ENCODE measurements around the gene ZNF823. TPM values are rescaled to one million over a fixed set of nuclear protein-coding genes. Genes with fewer than 3 reads are reported as not detected.
A peak's percentile ranks its signal among the peaks of the same experiment; 100 is the strongest.

ZNF823 gene
- total RNA-seq, 1 donor from 2014 or later = 2.5 TPM

DNA sequence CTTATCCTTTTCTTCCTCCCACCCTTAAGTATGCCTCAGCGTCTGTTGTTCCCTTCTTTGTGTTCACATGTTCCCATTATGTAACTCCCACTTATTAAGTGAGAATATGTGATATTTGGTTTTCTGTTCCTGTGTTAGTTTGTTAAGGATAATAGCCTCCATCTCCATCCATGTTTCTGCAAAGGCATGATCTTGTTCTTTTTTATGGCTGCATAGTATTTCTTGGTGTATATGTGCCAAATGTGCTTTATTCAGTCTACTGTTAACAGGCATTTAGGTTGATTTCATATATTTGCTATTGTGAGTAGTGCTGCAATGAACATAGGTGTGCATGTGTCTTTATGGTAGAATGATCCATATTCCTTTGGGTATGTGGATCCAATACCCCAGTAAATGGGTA is 24.9 kb upstream of the ZNF823 start:
- Mint-ChIP-seq H3K4me1 (ENCODE audit: low read depth) (peaks cover 11% of the 10 kb centered on the region), H3K36me3 (ENCODE audit: low read depth) (peaks cover 4% of the 10 kb centered on the region), H3K27me3 (ENCODE audit: insufficient read depth) (no peaks in the 10 kb centered on the region), H3K9me3 (peaks cover 43% of the 10 kb centered on the region), H3K4me3 (no peak overlapping the region), H3K27ac (no peak overlapping the region)
- DNase-seq (ENCODE audit: low spot score) = no peak
- intact Hi-C loops (cut with micrococcal nuclease) = no loop called here

DNA sequence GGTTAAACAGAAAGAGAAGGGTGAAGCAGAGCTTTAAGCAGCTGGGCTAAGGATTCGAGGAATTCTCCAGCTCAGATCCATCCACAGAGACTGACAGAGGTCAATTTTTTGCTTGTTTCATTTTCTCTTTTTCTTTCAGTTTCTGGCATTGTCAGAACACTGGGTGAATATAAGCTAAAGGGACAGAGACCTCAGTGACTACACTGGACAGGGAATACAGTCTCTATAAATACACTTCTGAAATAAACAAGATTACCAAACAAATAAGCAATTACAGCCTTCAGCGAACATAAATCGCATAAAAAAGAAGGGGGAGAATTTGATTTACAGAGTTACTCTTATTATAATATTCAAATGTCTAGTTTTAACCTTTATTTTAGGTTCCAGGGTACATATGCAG is 24.4 kb upstream of the ZNF823 start:
- Mint-ChIP-seq H3K27ac (no peak overlapping the region), H3K9me3 (peaks cover 40% of the 10 kb centered on the region), H3K27me3 (ENCODE audit: insufficient read depth) (no peaks in the 10 kb centered on the region), H3K4me1 (ENCODE audit: low read depth) (peaks cover 8% of the 10 kb centered on the region), H3K36me3 (ENCODE audit: low read depth) (peaks cover 3% of the 10 kb centered on the region), H3K4me3 (no peak overlapping the region)
- DNase-seq (ENCODE audit: low spot score) = no peak
- intact Hi-C loops (cut with micrococcal nuclease) = no loop called here

DNA sequence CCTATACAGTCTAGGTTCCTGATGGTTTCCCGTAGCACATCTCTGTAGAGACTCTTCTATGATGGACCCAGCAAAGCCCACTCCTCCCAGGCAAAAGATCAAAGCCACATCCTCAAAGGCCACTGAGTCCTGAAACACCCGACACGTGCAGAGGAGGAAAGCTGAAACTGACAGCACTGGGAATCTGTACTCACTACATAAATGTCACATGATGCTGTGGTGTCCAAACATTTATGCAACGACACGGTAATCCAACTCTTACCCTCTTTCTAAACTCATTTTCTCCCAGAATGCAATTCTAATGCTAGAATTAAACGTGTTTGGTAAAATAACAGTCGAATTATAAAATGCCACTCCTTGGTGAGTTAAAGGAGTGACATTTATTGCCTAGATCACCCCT is 21.1 kb upstream of the ZNF823 start:
- peaks cover 8% of the 10 kb centered on the region for H3K36me3 Mint-ChIP-seq (ENCODE audit: low read depth)
- intact Hi-C loops (cut with micrococcal nuclease) = no loop called here

DNA sequence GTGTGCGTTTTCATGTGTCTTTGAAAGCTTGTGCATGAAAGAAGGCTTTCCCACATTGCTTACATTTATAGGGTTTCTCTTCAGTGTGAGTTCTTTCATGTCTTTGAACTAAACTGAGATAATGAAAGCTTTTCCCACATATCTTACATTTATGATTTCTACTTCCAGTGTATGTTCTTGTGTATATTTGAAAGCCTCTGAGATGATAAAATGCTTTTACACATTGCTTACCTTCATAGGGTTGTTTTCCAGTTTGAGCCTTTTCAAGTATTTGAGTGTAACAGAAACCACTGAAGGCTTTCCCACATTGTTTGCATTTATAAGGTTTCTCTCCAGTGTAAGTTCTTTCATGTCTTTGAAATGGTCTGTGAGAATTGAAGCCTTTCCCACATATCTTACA is 18.2 kb upstream of the ZNF823 start:
- peaks cover 56% of the 10 kb centered on the region for H3K9me3 Mint-ChIP-seq
- DNase-seq (ENCODE audit: low spot score) = no peak
- H3K27me3 Mint-ChIP-seq (ENCODE audit: insufficient read depth) = no peaks in the 10 kb centered on the region
- intact Hi-C loops (cut with micrococcal nuclease) = no loop called here
- peaks cover 8% of the 10 kb centered on the region for H3K36me3 Mint-ChIP-seq (ENCODE audit: low read depth)
- no peak overlapping the region for H3K27ac Mint-ChIP-seq
- H3K4me1 Mint-ChIP-seq (ENCODE audit: low read depth) = no peaks in the 10 kb centered on the region
- no peak overlapping the region for H3K4me3 Mint-ChIP-seq

More for the DNA sequence above, 21.1 kb upstream of the ZNF823 start:
- Mint-ChIP-seq H3K4me1 (ENCODE audit: low read depth) (no peaks in the 10 kb centered on the region), H3K27me3 (ENCODE audit: insufficient read depth) (no peaks in the 10 kb centered on the region), H3K9me3 (peaks cover 58% of the 10 kb centered on the region), H3K4me3 (no peak overlapping the region), H3K27ac (no peak overlapping the region)
- DNase-seq (ENCODE audit: low spot score) = no peak

DNA sequence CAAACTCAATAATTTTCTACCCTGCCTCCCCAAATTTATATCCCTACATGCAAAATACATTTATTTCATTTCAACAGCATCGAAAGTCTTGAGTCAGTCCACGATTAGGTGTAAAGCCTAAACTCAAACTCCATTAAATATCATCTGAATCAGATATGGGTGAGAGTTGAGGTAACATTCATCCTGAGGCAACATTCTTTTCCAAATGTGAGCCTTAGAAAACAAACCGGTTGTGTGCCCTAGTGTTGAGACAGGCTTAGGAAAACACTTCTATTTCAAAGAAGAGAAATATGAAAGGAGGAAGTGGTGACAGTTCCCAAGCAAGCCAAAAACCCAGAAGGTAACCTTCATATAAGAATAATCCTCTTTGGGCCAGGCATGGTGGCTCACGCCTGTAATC is 15.9 kb upstream of the ZNF823 start:
- no peak for DNase-seq (ENCODE audit: low spot score)
- Mint-ChIP-seq H3K27me3 (ENCODE audit: insufficient read depth) (peaks cover 3% of the 10 kb centered on the region), H3K4me1 (ENCODE audit: low read depth) (no peaks in the 10 kb centered on the region), H3K4me3 (no peak overlapping the region), H3K9me3 (peaks cover 66% of the 10 kb centered on the region), H3K27ac (no peak overlapping the region), H3K36me3 (ENCODE audit: low read depth) (peaks cover 8% of the 10 kb centered on the region)
- intact Hi-C loops (cut with micrococcal nuclease) = no loop called here

DNA sequence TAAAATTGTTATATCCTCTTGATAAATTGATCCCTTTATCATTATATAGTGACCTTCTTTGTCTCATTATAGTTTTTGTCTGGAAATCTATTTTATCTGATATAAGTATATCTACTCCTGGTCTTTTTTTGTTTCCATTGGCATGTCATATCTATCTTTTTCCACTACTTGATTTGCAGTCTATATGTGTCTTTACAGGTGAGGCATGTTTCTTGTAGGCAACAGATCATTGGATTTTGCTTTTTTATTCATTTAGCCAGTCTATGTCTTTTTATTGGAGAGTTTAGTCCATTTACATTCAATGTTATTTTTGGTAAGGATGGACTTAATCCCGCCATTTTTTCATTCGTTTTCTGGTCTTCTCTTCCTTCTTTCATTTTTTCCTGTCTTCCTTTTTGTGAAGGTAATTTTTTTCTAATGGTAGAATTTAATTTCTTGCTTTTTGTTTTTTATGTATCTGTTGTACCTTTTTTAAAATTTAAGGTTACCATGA is 13.5 kb upstream of the ZNF823 start:
- Mint-ChIP-seq H3K27me3 (ENCODE audit: insufficient read depth) (peaks cover 3% of the 10 kb centered on the region), H3K36me3 (ENCODE audit: low read depth) (peaks cover 8% of the 10 kb centered on the region), H3K9me3 (peaks cover 75% of the 10 kb centered on the region), H3K4me1 (ENCODE audit: low read depth) (no peaks in the 10 kb centered on the region), H3K27ac (no peak overlapping the region), H3K4me3 (no peak overlapping the region)
- intact Hi-C loops (cut with micrococcal nuclease) = no loop called here
- DNase-seq (ENCODE audit: low spot score) = no peak

DNA sequence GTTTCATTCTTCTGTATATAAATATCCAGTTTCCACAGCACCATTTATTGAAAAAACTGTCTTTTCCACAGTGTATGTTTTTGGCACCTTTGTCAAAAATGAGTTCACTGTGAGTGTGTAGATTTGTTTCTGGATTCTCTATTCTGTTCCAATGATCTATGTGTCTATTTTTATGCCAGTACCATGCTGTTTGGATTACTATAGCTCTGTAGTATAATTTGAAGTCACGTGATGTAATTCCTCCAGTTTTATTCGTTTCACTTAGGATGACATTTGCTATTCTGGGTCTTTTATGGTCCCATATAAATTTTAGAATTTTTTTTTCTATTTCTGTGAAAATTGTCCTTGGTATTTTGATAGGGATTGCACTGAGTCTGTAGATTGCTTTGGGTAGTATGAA is 11.0 kb upstream of the ZNF823 start:
- peaks cover 1% of the 10 kb centered on the region for H3K36me3 Mint-ChIP-seq (ENCODE audit: low read depth)
- intact Hi-C loops (cut with micrococcal nuclease) = no loop called here
- no peaks in the 10 kb centered on the region for H3K4me1 Mint-ChIP-seq (ENCODE audit: low read depth)
- H3K4me3 Mint-ChIP-seq = no peak overlapping the region
- H3K27ac Mint-ChIP-seq = no peak overlapping the region
- DNase-seq (ENCODE audit: low spot score) = no peak
- H3K9me3 Mint-ChIP-seq = peaks cover 66% of the 10 kb centered on the region
- peaks cover 3% of the 10 kb centered on the region for H3K27me3 Mint-ChIP-seq (ENCODE audit: insufficient read depth)

DNA sequence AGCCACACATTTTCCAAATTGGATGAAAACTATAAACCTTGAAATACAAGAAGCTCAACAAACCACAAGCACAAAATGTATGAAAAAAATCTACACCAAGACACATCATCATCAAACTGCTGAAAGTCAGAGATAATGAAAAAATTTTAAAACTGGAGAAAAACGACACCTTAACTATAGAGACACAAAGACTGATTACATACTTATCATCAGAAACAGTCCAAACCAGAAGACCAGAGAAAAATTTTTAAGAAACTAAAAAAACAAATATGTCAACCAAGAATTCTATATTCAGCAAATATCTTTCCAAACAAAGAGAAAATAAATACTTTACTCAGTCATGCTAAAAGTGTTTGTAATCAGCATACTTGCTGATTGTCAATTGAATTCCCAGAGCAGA is 8.5 kb upstream of the ZNF823 start:
- no peak for DNase-seq (ENCODE audit: low spot score)
- intact Hi-C loops (cut with micrococcal nuclease) = no loop called here
- no peaks in the 10 kb centered on the region for H3K4me1 Mint-ChIP-seq (ENCODE audit: low read depth)
- H3K36me3 Mint-ChIP-seq (ENCODE audit: low read depth) = peaks cover 2% of the 10 kb centered on the region
- H3K9me3 Mint-ChIP-seq = peaks cover 68% of the 10 kb centered on the region
- H3K4me3 Mint-ChIP-seq = no peak overlapping the region
- H3K27ac Mint-ChIP-seq = no peak overlapping the region
- H3K27me3 Mint-ChIP-seq (ENCODE audit: insufficient read depth) = peaks cover 3% of the 10 kb centered on the region

DNA sequence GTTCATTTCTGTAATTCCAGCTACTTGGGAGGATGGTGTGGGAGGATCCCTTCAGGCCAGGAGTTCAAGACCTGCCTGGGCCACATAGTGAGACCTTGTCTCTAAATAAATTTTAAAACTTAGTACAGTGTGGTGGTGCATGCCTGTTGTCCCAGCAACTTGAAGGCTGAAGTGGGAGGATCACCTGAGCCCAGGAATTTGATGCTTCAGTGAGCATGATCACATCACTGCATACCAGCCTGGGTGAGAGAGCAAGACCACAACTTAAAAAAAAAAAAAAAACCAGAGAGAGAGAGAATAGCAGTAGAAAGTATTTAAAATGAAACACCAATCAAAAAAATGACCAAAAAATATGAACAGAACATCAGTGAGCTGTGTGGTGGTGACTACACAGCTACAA is 7.1 kb upstream of the ZNF823 start:
- H3K9me3 Mint-ChIP-seq = peaks cover 54% of the 10 kb centered on the region
- DNase-seq (ENCODE audit: low spot score) = no peak
- H3K4me1 Mint-ChIP-seq (ENCODE audit: low read depth) = no peaks in the 10 kb centered on the region
- peaks cover 2% of the 10 kb centered on the region for H3K36me3 Mint-ChIP-seq (ENCODE audit: low read depth)
- no peak overlapping the region for H3K27ac Mint-ChIP-seq
- no peaks in the 10 kb centered on the region for H3K27me3 Mint-ChIP-seq (ENCODE audit: insufficient read depth)
- intact Hi-C loops (cut with micrococcal nuclease) = no loop called here
- no peak overlapping the region for H3K4me3 Mint-ChIP-seq

DNA sequence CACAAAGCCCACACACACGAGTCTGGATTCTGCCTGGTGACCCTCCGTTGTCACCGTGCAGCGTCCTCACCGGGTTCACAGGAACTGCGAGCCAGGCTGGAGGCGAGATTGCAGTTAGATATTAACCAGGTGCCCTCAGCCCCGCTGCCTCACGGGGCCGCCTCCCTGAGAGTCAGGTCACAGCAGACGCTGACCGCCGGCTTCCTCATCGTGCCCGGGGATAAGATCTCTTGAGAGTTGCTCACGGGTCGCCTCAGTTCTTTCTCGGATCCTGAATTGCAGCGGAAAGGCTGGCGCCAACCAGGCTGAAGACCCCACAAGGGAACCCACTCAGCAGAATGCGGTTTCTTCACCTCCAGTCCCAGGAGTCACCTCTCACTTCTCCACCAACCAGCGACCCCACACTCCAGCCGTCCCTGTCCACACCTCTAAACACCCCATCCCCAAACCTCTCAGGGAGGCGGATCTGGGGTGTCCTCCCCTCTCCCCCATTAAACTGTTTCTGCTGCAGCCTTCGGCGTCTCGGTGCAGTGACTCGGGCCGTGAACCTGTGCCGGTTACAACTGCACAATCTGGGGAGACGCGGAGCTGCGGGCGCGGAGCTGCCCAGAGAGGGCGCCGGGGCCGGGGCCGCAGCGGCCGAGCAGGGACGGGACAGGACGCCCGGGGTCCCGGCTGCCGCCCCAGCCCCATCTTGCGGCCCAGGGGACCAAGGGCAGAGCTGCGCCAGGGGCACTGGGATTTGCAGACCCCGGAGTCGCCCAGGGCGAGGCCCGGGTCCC is 591 bp downstream of the ZNF823 start:
- peak; percentile 9 for DNase-seq (ENCODE audit: low spot score)
- H3K36me3 Mint-ChIP-seq (ENCODE audit: low read depth) = peaks cover 4% of the 10 kb centered on the region
- H3K4me1 Mint-ChIP-seq (ENCODE audit: low read depth) = peaks cover 19% of the 10 kb centered on the region
- H3K4me3 Mint-ChIP-seq = peak overlapping the region; percentile 98
- intact Hi-C loops (cut with micrococcal nuclease) = loop anchor here (1.0 to 5.0 kb wide), 3 partner anchors 76 to 704 kb away; partner anchors contain the start of genes ZNF440 and ZNF443
- H3K27me3 Mint-ChIP-seq (ENCODE audit: insufficient read depth) = peaks cover 3% of the 10 kb centered on the region
- H3K27ac Mint-ChIP-seq = no peak overlapping the region
- H3K9me3 Mint-ChIP-seq = peaks cover 6% of the 10 kb centered on the region

DNA sequence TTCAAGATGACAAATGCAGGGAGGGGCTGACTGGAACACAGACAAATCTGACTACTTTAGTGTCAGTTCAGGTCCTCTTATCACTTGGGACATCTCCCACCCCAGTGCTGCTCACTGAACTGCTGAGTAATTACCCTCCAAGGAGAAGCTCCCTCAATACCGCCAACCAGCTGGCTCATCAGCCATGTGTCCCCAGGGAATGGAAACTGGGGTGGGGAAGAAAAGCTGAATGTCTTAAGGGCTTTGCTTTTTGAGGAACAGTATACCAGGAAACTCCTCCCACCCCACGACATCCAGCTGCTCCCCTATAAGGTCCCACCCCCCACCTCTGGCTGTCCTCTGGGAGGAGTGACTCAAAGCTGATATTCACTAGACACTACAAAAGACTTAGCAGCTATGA is 2.0 kb downstream of the ZNF823 start:
- H3K4me3 Mint-ChIP-seq = peak overlapping the region; percentile 73
- H3K4me1 Mint-ChIP-seq (ENCODE audit: low read depth) = peaks cover 19% of the 10 kb centered on the region
- intact Hi-C loops (cut with micrococcal nuclease) = loop anchor here (5.0 kb wide), 1 partner anchor 706 kb away; the partner anchor contains the start of gene ZNF443
- H3K27ac Mint-ChIP-seq = no peak overlapping the region
- H3K27me3 Mint-ChIP-seq (ENCODE audit: insufficient read depth) = peaks cover 3% of the 10 kb centered on the region
- no peak for DNase-seq (ENCODE audit: low spot score)
- H3K36me3 Mint-ChIP-seq (ENCODE audit: low read depth) = peaks cover 4% of the 10 kb centered on the region
- H3K9me3 Mint-ChIP-seq = no peaks in the 10 kb centered on the region

DNA sequence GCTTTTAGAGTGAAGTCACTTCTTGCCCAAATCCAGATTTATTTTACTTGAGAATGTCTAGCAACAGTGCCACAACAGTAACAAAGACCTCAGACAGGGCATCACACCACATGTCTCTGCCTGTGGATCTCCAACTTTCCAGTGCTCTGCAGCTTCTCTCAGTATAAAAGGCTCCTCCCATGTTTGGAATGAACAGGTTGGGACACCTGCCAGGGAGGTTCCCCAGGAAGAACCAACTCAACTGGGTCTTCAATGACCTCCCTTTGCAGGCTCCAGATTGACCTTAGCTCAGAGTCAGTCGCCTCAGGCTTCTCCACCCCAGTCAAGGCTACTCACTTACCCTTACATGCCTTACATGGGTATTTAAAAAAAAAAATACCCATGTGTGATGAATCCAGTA is 3.4 kb downstream of the ZNF823 start:
- Mint-ChIP-seq H3K27me3 (ENCODE audit: insufficient read depth) (peaks cover 2% of the 10 kb centered on the region), H3K9me3 (peaks cover 4% of the 10 kb centered on the region), H3K4me3 (no peak overlapping the region), H3K27ac (no peak overlapping the region), H3K4me1 (ENCODE audit: low read depth) (peaks cover 19% of the 10 kb centered on the region), H3K36me3 (ENCODE audit: low read depth) (peaks cover 7% of the 10 kb centered on the region)
- DNase-seq (ENCODE audit: low spot score) = no peak
- intact Hi-C loops (cut with micrococcal nuclease) = loop anchor here (5.0 kb wide), 1 partner anchor 707 kb away; the partner anchor contains the start of gene ZNF443

DNA sequence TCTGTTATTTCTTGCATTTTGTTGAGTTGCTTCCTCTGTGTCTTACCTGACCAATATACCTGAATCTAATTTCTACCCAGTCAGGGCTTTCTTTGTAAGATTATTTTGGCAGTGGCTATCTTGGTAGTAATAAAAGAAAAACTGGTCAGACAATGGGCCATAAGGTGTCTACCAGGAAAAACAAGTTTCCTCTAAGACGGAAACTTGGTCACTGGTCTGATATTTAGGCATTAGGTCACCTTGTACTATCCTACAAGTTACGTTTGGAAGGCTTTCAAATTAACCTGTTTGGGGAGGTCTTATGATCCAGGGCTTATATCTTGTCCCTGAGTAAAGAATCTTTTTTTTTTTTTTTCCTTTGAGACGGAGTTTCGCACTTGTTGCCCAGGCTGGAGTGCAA is 9.2 kb downstream of the ZNF823 start:
- H3K4me1 Mint-ChIP-seq (ENCODE audit: low read depth) = no peaks in the 10 kb centered on the region
- no peaks in the 10 kb centered on the region for H3K27me3 Mint-ChIP-seq (ENCODE audit: insufficient read depth)
- no peak for DNase-seq (ENCODE audit: low spot score)
- no peak overlapping the region for H3K27ac Mint-ChIP-seq
- H3K9me3 Mint-ChIP-seq = peaks cover 40% of the 10 kb centered on the region
- peaks cover 22% of the 10 kb centered on the region for H3K36me3 Mint-ChIP-seq (ENCODE audit: low read depth)
- intact Hi-C loops (cut with micrococcal nuclease) = no loop called here
- H3K4me3 Mint-ChIP-seq = no peak overlapping the region

Measured in activated T-helper 1 cell treated with anti-CD3 and anti-CD28 coated beads, Interleukin-12 subunit alpha, Interleukin-12 subunit beta, Interleukin-2, Interleukin-4 antibody, amounts not matched to agents 30 ng/mL and 10 ng/mL and 1 ng/mL, durations not matched to agents 14 hours and 24 hours and 36 hours (primary cell).